ENCODE data around the gene RFX1.
"Not testable (repeated sequence)": the region's sequence is repeated elsewhere in the genome, so short reads cannot be mapped to it uniquely, and the experiment has no call there.

The RFX1 gene

GRCh38 chr19:13979244-13979615 lies 26.9 kb downstream of the RFX1 start:
- DNase-seq (ENCODE audit: low spot score), result peak; percentile 79

- peak; percentile 93 for DNase-seq (ENCODE audit: low spot score)
Observed at GRCh38 chr19:13978351-13979243, 27.5 kb downstream of the RFX1 start.

GRCh38 chr19:13977803-13978202 lies 28.3 kb downstream of the RFX1 start:
- no peak for DNase-seq (ENCODE audit: low spot score)

- DNase-seq (ENCODE audit: low spot score), result no peak
Observed at GRCh38 chr19:13976446-13976845, 29.7 kb downstream of the RFX1 start.

GRCh38 chr19:13975870-13976269 lies 30.2 kb downstream of the RFX1 start:
- DNase-seq (ENCODE audit: low spot score), result no peak

- no peak for DNase-seq (ENCODE audit: low spot score)
Observed at GRCh38 chr19:13974073-13974472, 32.0 kb downstream of the RFX1 start.

GRCh38 chr19:13973479-13973878 lies 32.6 kb downstream of the RFX1 start:
- not testable (repeated sequence) for DNase-seq (ENCODE audit: low spot score)

- no peak for DNase-seq (ENCODE audit: low spot score)
Observed at GRCh38 chr19:13972368-13973155, 33.6 kb downstream of the RFX1 start.

- not testable (repeated sequence) for DNase-seq (ENCODE audit: low spot score)
Observed at GRCh38 chr19:13971868-13972267, 34.3 kb downstream of the RFX1 start.

GRCh38 chr19:13969897-13970296 lies 36.2 kb downstream of the RFX1 start:
- no peak for DNase-seq (ENCODE audit: low spot score)

- no peak for DNase-seq (ENCODE audit: low spot score)
Observed at GRCh38 chr19:13968999-13969398, 37.1 kb downstream of the RFX1 start.

GRCh38 chr19:13968383-13968935 lies 37.7 kb downstream of the RFX1 start:
- DNase-seq (ENCODE audit: low spot score), result no peak

- DNase-seq (ENCODE audit: low spot score), result not testable (repeated sequence)
Observed at GRCh38 chr19:13967206-13967605, 38.9 kb downstream of the RFX1 start.

GRCh38 chr19:13966684-13967128 lies 39.4 kb downstream of the RFX1 start:
- DNase-seq (ENCODE audit: low spot score), result no peak

- no peak for DNase-seq (ENCODE audit: low spot score)
Observed at GRCh38 chr19:13965926-13966683, 40.0 kb downstream of the RFX1 start.

GRCh38 chr19:13965377-13965896 lies 40.7 kb downstream of the RFX1 start:
- no peak for DNase-seq (ENCODE audit: low spot score)

- no peak for DNase-seq (ENCODE audit: low spot score)
Observed at GRCh38 chr19:13964776-13965175, 41.3 kb downstream of the RFX1 start.

GRCh38 chr19:13963603-13964105 lies 42.5 kb downstream of the RFX1 start:
- no peak for DNase-seq (ENCODE audit: low spot score)

- no peak for DNase-seq (ENCODE audit: low spot score)
Observed at GRCh38 chr19:13962699-13963602, 43.2 kb downstream of the RFX1 start.
